RPMI8226 (cell line): ENCODE results near the gene KNDC1.
"Not testable (repeated sequence)": the region's sequence is repeated elsewhere in the genome, so short reads cannot be mapped to it uniquely, and the experiment has no call there.

Experiments used
- DNase-seq: peaks from one replicate; pipeline ENCODE4 v3.0.0-alpha.2; 2015

Gene KNDC1

DNA sequence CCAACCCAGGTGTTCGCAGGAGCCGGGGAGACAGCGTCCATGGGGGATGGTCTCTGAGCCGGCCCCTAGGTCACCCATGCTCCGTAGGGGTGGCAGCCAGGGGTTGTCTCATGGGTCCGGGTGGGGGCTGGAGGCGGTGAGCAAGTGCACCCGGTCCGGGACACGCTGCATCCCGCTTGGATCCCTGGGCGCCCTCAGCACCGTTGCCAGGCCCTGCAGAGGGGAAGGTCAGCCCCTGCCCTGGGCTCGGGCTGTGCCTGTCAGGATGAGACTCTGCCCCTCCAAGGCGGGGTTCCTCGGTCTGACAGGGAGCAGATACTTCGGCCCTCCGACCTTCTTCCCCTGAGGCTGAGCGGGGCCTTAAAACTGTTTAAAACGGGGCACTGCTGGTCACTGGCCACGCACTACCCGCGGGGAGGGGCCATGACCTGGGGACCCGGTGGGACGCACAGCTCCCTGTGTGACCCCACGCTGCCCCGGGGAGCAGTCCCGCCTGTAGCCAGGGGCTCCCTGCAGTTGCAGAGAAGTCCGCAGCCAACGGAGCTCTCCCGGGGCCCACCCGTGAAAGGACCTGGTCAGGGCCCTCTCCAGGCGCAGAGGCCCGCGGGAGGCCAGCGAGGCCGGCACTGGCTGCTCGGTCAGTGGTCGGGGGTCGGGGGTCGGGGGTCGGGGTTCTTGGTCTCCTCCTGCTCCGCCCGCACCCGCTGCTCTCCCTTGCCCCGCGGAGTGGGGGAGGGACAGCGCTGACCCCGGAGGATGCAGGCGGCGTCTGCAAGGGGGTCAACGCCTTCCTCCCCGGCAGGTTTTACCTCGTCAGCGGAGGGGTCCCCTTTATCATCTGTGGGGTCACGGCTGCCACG is 33.4 kb upstream of the KNDC1 start:
- DNase-seq, result no peak

DNA sequence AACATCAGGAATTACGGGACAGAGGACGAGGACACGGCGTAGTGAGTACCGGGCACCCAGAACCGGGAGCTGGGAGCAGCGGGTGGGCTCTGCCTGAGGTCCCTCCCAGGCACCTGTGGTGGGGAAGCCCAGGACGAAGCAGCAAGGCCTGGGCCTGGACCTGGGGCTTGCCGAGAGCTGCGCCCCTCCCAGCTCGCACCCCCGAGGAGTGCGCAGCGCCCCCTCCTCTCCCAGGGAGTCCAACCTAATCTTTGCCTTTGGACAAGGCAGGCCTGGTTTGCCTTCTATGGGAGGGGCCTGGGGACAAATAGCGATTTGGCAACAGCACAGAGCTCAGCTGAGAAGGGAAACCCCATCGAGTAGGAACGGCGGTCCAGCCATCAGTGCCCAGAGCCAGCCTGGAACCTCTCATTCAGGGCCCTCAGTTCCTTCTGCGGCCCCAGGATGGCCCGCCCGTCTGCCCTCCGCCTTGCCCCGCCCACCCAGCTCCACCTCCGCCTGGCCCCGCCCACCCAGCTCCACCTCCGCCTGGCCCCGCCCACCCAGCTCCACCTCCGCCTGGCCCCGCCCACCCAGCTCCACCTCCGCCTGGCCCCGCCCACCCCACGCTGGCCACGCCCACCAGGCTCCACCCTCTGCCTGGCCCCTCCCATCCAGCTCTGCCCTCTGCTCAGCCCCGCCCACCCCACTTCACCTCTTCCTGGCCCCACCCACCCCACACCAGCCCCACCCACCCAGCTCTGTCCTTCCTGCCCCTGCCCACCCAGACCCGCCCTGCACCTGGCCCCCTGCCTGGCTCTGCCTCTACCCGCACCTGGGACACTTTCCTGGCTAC is 32.5 kb upstream of the KNDC1 start:
- DNase-seq, result no peak

DNA sequence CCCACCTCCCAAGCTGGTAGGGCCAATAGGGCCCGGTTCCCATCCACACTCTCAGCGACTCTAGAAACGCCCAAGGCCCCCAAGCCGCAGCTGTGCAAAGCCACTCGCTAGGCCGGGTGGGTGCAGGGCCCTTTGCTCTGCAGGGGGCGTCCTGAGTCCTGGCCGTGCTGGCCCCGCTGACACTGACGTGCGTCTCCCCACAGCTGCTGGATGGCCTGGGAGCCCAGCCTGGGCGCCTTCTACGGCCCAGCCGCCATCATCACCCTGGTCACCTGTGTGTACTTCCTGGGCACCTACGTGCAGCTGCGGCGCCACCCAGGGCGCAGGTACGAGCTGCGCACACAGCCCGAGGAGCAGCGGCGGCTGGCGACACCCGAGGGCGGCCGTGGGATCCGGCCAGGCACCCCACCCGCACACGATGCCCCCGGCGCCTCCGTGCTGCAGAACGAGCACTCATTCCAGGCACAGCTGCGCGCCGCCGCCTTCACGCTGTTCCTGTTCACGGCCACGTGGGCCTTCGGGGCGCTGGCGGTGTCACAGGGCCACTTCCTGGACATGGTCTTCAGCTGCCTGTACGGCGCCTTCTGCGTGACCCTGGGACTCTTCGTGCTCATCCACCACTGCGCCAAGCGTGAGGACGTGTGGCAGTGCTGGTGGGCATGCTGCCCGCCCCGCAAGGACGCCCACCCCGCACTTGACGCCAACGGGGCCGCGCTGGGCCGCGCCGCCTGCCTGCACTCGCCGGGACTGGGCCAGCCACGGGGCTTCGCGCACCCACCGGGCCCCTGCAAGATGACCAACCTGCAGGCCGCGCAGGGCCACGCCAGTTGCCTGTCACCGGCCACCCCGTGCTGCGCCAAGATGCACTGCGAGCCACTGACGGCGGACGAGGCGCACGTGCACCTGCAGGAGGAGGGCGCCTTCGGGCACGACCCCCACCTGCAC is 31.6 kb upstream of the KNDC1 start:
- DNase-seq, result no peak

DNA sequence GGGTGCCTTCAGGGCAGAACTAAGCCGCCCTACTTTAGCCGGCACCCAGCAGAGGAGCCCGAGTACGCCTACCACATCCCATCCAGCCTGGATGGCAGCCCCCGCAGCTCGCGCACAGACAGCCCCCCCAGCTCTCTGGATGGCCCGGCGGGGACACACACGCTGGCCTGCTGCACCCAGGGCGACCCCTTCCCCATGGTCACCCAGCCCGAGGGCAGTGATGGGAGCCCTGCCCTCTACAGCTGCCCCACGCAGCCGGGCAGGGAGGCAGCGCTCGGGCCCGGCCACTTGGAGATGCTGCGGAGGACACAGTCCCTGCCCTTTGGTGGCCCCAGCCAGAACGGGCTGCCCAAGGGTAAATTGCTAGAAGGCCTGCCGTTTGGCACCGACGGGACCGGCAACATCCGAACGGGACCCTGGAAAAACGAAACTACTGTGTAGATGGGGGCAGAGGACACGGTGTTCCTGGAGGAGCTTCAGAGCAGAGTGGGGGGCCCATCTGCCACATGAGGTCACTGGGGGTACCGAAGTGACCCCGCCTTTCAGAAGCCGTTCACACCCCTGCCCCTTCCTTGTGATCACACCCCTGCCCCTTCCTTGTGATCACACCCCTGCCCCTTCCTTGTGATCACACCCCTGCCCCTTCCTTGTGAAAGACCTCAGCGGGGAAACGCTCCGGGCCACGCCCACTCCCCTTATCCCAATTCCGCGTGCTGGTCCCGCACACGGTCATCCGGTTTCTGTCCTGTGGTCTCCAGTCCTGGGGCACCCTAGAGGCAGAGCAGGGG is 30.8 kb upstream of the KNDC1 start:
- DNase-seq, result no peak

DNA sequence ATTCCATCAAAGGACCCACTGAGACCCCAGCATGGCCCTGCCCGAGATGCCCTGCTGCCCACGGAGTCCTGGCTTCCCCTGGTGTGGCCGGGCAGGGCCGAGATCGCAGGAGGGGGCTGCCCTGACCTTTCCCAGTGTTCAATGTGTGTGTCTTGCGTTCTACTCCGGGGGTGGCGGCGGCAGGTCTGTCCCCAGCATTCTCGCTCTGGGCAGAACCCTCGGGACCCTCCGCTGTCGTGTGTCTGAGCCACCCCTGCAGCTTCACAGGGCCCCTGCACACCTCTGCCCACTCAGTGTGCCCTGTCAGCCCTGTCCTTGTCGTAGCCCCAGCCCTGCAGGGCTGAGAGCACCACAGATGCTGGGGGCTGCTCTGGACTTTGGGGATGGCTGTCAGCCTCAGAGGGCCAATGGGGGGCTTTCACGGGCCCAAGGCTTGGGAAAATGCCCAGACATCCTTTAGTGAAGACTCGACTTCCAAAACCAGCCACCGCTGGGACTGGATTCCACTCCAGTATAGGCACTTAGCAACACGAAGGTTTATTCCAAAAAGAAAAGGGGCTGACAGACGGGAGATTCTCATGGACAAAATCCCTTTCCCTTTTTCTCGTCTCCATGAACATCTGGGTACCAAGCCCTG is 30.0 kb upstream of the KNDC1 start:
- DNase-seq, result no peak

DNA sequence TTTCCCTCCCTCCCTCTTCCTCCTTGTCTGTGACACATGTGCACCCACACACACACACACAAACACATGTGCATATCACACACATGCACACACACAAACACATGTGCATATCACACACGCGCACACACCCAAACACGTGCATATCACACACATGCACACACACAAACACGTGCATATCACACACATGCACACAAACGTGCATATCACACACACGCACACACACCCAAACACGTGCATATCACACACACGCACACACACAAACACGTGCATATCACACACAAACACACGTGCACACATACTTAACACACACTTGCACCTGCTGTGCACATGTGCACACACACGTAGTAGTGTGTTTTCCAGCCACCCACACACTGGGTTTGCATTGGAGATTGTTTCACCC is 29.4 kb upstream of the KNDC1 start:
- DNase-seq, result no peak

DNA sequence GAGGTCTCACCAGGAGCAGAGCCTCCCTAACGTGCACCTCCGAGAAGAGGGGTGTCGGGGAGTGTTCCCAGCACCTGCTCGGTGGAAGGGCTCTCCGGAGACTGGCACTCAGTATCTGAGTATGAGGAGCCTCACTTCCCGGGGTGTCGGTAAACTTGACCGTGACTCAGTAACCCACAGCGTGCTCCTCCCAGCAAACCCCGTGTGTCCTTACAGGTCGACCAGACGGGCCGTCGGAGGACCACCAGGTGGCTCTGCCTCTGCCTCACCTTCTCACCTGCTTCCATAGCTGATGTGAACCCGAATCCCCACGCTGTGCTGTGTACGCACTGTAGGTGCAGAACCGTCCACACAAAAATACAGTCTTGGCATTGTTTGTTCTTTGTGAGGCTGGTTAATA is 29.0 kb upstream of the KNDC1 start:
- DNase-seq, result no peak

DNA sequence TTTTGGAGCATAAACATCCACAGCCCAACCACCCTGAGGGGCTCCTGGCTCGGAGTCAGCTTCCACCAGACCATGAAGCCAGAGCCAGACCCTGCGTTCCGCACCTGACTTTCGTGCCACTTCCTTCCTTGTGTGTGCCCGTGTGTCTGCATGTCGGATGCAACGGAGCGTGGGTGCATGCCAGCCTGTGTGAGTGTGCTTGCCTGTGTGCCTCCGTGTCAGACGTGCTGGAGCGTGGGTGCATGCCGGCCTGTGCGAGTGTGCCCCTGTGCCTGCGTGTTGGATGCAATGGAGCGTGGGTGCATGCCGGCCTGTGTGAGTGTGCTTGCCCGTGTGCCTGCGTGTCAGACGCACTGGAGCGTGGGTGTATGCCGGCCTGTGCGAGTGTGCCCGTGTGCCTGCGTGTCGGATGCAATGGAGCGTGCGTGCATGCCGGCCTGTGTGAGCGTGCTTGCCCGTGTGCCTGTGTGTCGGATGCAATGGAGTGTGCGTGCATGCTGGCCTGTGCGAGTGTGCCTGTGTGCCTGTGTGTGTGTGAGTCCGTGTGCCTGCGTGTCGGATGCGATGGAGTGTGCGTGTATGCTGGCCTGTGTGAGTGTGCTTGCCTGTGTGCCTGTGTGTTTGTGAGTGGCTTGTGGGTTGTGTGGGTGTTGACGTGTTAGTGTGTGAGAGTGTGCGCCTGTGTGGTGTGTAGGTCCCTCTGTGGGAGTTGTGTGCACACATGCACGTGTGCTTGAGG is 28.1 kb upstream of the KNDC1 start:
- DNase-seq, result no peak

DNA sequence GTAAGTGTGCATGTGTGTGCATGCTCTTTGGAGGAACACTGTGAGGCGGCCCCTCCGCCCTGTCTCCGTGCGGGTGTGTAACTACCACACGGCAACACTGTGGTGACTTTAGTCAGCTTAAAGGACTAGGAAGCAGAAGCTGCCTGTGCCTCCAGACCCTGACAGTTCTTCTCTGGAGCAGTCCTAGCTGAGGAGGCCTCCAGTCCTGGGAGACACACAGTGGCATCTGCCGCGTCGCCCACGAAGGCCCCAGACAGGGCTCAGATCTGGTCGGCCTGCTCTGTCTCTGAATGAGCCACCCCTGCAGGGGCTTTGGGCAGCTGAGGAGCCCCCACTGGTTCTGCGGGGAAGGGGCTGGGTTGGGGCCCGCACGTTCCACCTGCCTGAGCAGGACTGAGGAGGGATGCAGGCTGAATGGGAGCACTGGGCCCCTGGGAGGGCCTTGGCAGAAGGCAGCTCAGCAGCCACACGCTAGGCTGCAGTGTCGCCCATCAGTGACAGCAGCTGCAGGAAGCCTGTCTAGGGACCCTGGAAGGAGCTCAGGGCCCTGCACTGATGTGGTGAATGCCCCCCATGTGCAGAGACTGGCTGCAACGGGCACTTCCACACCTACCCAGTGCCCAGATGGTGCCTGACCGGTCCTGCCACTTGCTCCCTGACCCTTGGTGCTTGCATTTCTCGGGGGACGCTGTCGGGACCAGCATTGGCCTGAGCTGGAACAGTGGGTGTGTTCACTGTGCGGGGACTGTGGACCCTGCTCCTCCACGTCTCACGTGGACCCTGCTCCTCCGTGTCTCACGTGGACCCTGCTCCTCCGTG is 27.3 kb upstream of the KNDC1 start:
- no peak for DNase-seq

DNA sequence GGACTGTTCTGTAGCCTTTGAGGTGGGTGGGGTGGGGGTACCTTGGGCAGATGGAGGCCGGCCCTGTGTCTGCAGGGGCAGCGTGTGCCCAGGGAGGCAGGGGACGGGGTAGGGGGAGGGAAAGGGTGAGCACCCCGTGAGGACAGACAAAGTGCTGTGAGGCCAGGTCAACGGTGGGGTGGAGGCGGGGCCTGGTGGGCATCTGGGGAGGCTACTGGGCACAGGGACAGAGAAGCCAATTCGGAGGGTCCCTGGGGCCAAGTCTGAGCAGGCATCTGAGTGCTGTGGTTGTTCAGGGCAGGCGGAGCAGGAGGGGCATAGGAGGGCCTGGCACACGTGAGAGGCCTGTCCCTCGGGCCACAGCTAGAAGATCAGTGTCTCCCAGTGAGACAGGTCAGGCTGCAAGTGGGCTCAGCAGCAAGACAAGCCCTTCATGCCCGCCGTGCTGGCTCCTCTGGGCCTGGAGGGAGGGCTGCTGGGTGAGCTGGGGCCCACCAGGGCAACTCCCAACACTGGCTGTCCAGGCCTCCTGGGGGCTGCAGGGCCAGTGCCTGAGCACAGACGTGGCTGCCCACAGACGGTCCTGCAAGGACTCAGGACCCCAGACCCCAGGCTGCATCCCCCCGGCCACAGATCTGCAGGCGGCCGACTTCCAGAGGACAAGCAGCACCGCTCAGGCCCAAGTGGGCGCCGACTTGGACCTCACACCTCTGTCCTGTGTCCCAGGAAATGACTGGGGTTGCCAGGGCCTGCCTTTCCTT is 26.4 kb upstream of the KNDC1 start:
- DNase-seq, result no peak

DNA sequence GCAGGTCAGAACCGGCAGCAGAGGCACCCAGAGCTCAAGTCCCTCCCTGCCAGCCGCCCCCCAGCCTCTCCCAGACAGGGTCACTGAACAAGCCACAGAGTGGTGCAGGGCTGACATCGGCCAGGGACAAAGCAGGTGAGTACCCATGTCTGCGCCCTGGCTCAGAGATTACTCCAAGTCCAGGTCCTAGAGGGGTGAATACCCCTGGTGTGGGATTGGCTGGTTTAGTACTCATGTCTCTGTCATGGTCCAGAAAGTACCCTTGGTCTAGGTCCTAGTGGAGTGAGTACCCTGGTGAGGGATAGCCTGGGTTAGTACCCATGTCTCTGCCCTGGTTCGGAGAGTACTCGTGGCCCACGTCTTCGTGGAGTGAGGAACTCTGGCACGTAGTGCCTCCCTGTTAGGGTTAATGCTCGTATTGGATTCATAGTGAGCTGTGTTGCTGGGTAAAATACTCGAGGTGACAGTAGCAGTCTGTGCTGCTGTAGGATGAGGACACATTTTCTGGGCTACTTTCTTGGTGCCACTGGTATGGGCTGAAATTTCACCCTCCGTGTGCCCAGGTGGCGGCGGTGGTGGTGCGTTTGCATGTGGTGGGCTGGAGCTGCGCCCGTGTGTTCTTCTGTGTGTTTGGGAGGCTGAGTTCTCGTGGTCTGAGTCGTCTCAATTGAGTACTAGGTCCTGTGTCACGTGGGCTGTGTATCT is 25.5 kb upstream of the KNDC1 start:
- no peak for DNase-seq

DNA sequence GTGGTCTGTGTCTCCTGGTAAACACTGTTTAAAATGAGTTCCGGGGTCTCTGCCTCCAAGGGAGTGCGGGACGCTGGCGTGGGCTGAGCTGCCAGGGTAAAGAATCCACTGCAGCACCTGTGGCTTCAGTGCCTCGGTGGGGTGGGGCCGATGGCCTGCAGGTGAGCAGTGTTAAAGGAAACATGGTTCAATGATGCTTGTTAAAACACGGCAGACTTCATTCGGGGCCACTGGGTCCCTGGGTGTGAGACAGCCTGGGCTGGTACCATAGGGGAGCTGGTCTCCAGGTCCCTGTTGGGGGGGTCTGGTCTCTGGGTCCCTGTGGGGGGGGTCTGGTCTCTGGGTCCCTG is 24.9 kb upstream of the KNDC1 start:
- DNase-seq, result no peak

DNA sequence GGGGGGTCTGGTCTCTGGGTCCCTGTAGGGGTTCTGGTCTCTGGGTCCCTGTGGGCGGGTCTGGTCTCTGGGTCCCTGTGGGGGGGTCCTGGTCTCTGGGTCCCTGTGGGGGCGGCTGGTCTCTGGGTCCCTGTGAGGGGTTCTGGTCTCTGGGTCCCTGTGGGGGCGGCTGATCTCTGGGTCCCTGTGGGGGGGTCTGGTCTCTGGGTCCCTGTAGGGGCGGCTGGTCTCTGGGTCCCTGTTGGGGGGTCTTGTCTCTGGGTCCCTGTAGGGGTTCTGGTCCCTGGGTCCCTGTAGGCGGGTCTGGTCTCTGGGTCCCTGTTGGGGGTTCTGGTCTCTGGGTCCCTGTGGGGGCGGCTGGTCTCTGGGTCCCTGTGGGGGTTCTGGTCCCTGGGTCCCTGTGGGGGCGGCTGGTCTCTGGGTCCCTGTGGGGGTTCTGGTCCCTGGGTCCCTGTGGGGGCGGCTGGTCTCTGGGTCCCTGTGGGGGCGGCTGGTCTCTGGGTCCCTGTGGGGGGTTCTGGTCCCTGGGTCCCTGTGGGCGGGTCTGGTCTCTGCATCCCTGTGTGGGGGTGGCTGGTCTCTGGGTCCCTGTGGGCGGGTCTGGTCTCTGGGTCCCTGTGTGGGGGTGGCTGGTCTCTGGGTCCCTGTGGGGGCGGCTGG is 22.4 kb upstream of the KNDC1 start:
- DNase-seq, result not testable (repeated sequence)

DNA sequence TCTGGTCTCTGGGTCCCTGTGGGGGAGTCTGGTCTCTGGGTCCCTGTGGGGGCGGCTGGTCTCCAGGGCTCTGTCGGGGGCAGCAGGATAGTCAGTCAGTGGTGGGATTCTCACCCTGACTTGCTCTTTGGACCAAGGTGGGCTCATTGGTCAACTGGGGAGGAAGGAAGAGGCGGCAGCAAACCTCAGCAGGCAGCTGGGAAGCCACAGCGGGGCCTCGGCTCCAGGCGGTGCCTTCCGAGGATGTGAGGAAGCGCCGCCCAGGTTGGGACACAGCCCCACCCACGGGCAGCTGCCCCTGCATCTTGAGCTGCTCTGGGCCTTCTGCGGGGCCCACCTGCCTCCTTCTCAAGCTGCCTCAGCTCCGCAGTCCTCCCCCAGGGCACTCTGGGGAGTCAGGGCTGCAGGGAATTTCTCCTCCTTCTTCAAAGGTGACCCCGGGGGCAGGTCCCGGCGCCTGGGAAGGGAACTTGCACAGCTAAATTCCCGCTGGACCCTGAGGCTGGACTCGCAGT is 20.4 kb upstream of the KNDC1 start:
- DNase-seq, result no peak

DNA sequence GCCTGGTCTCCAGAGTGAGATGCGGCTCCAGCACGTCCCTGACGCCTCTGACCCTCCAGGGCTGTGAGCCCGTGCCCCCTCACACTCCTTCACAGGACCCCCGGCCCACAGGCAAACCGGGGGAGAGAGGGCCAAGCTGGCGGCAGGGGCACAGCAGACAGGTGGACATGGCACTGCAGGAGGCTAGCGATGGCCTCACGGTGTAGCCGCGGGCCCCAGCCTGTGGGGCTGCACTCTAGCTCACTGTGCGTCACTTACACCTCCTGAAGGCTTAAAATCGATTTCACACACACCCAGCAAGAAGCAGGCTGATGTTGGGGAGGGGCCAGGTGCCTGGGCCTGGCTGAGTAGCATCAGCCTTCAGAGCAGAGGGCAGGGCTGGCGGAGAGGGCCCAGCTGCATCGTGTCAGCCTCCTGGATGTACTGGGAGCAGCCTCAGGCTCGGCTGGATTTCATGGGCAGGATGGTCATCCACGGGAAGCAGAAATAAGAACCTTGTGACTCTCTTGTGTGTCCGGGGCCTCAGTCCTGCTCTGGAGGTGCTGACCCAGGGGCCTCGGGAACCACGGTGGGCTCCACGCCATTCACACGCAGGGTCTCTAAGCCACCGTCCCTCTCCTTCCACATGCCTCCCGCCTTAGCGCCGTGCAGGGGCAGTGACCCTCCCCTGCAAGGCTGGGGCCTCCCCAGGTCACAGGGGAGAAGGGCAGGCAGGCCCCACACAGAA is 19.4 kb upstream of the KNDC1 start:
- DNase-seq, result no peak

DNA sequence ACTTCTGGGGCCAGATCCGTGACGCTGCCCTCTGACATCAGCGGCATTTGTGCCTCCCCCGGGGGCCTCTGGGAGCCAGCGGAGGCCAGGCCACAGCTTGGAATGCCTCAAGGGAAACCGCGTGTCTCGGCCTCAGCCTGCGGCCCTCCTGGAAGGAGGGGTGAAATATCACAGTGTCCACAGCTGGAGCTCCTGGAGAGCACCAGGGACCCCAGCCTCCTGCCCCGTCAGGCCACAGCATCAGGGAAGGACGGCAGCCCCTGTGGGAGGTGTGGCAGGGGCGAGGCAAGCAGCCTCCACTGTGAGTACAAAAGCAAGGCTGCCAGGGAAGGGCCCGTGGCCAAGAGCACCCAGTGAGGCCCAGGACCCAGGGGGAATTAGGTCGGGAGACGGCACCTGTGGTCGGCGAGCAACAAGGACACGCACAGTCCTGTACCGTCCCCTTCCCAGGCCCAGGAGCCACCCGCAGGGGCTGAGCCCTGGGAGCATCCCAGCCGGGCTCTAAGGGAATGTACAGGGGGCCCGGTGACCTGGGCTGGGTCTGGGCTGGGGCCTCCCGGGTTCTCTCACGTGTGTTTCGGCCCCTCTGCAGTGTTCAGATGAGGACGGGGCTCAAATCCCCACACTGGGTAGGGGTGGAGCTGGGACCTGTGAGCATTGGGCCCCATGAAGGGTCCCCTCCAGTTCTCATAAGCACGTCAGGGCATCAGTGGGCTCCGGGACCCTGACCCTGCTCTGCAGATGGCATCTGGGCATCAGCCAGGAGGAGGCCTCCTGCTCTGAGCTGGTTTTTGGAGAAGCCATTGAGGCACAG is 18.7 kb upstream of the KNDC1 start:
- DNase-seq, result no peak
